ENCODE results near the gene CPE. TPM values are rescaled to one million over a fixed set of nuclear protein-coding genes. Genes with fewer than 3 reads are reported as not detected.
A peak's percentile ranks its signal among the peaks of the same experiment; 100 is the strongest.

The CPE gene
- total and polyA plus RNA-seq, 2 experiments from 2014 or later: 53.9 to 77.9 TPM

DNA sequence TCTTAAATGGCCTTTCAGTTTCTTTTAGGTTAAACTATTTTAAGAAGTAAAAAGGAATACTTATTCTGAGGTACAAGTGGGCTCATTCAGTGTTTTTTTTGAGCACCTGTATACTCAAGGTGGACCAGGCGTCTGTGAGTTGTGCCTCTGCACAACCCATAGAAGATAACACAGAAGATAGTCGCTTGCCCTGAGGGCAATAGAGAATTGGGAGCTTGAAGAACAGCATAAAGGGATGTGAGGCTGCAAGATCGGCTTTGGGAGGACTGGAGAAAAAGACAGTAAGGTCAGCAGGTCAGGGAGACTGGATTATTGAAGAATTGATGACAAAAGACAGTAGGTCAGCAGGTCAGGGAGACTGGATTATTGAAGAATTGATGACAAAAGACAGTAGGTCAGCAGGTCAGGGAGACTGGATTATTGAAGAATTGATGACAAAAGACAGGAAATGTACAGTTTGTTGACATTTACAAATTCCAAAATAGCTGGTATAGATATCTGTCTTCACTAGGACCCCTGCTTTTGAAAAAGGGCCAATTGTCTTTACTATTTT, 3.1 kb downstream of the CPE start:
- H3K9ac ChIP-seq: no peak overlapping the region
- H3K36me3 ChIP-seq (ENCODE audit: low read depth): no peaks in the 10 kb centered on the region
- 89 to 95% methylated on average over 3 of the region's 3 CpGs for WGBS, 2 experiments (ENCODE audit: low coverage in 1 of 2, low lambda C conversion rate in 2 of 2, missing lambda C conversion rate in 2 of 2)
- no peak overlapping the region for H2AFZ ChIP-seq
- H3K79me2 ChIP-seq (ENCODE audit: insufficient read depth): no peaks in the 10 kb centered on the region
- H4K20me1 ChIP-seq (ENCODE audit: insufficient read depth): no peaks in the 10 kb centered on the region
- H3K4me1 ChIP-seq (ENCODE audit: insufficient read depth): 0 out of 2 replicates have a peak, but pooled peaks cover 9% of the 10 kb centered on the region
- no peaks in the 10 kb centered on the region for H3K9me3 ChIP-seq (ENCODE audit: low read depth)
- DNase-seq: no peak
- H3K27me3 ChIP-seq (replicated peaks; ENCODE audit: insufficient read depth): no peaks in the 10 kb centered on the region
- H3K27ac ChIP-seq: no peak overlapping the region
- no peak overlapping the region for H3K4me3 ChIP-seq
- no peaks in the 10 kb centered on the region for H3K9me2 ChIP-seq (ENCODE audit: insufficient read depth)
- H3F3A ChIP-seq (ENCODE audit: insufficient read depth): no peaks in the 10 kb centered on the region; the same call in 1 of the 2 replicates
- TF ChIP-seq EZH2 (IDR thresholded peaks at IDR 0.05; ENCODE audit: insufficient read depth, poor library complexity, severe bottlenecking): no peak
- TF ChIP-seq EZH2phosphoT487 (IDR thresholded peaks at IDR 0.05; ENCODE audit: insufficient read depth, low read depth): no peak
- H3K4me2 ChIP-seq (ENCODE audit: unreplicated experiment): no peak overlapping the region
- in situ Hi-C loops (cut with MboI): no loop called here

- no peaks in the 10 kb centered on the region for H3K36me3 ChIP-seq (ENCODE audit: low read depth)
- H3K9me2 ChIP-seq (ENCODE audit: insufficient read depth): no peaks in the 10 kb centered on the region
- H4K20me1 ChIP-seq (ENCODE audit: insufficient read depth): no peaks in the 10 kb centered on the region
- TF ChIP-seq EZH2 (IDR thresholded peaks at IDR 0.05; ENCODE audit: insufficient read depth, poor library complexity, severe bottlenecking) (no peak), EZH2phosphoT487 (IDR thresholded peaks at IDR 0.05; ENCODE audit: insufficient read depth, low read depth) (no peak)
- no peak overlapping the region for H3K4me3 ChIP-seq
- H3K79me2 ChIP-seq (ENCODE audit: insufficient read depth): no peaks in the 10 kb centered on the region
- WGBS, 2 experiments (ENCODE audit: low coverage in 1 of 2, low lambda C conversion rate in 2 of 2, missing lambda C conversion rate in 2 of 2): 85 to 91% methylated on average over 1 of the region's 1 CpG
- H3K9me3 ChIP-seq (ENCODE audit: low read depth): no peaks in the 10 kb centered on the region
- H3K4me1 ChIP-seq (ENCODE audit: insufficient read depth): 0 out of 2 replicates have a peak, but pooled peaks cover 9% of the 10 kb centered on the region
- H3K4me2 ChIP-seq (ENCODE audit: unreplicated experiment): no peak overlapping the region
- no peak overlapping the region for H2AFZ ChIP-seq
- no peak for DNase-seq
- H3K9ac ChIP-seq: no peak overlapping the region
- in situ Hi-C loops (cut with MboI): no loop called here
- H3F3A ChIP-seq (ENCODE audit: insufficient read depth): no peaks in the 10 kb centered on the region; the same call in 1 of the 2 replicates
- no peaks in the 10 kb centered on the region for H3K27me3 ChIP-seq (replicated peaks; ENCODE audit: insufficient read depth)
- no peak overlapping the region for H3K27ac ChIP-seq
Measured at GRCh38 chr4:165382640-165383039, 3.8 kb downstream of the CPE start.

DNA sequence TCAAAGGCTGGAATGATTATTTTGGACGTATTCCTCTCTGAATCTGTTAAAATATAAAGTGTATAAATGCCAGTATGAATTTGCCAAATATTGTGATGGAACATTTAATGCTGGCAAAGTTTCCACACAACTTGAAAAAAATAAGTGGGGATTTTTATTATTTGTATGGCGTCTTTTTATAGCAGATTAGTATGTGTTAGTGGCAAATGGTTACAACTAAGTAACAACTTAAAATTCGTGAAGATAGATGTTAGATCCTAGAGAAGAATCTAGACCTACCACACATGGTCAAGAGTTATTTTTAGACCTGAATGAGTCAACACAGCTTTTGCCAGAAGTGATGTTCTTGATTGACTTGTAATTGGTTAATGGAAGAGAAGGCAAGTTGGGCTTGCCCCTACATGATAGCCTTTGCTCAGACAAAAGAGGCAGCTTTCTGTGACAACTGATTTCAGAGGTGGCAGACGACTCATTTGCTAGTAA, 4.8 kb downstream of the CPE start:
- Histone ChIP-seq H3K9me3 (ENCODE audit: low read depth) (no peaks in the 10 kb centered on the region), H2AFZ (no peak overlapping the region), H3K4me2 (ENCODE audit: unreplicated experiment) (no peak overlapping the region), H3K27me3 (replicated peaks; ENCODE audit: insufficient read depth) (no peaks in the 10 kb centered on the region), H3K9ac (no peak overlapping the region), H3F3A (ENCODE audit: insufficient read depth) (no peaks in the 10 kb centered on the region; the same call in 1 of the 2 replicates), H3K4me3 (no peak overlapping the region), H3K4me1 (ENCODE audit: insufficient read depth) (0 out of 2 replicates have a peak, but pooled peaks cover 5% of the 10 kb centered on the region), H3K79me2 (ENCODE audit: insufficient read depth) (no peaks in the 10 kb centered on the region), H4K20me1 (ENCODE audit: insufficient read depth) (no peaks in the 10 kb centered on the region), H3K9me2 (ENCODE audit: insufficient read depth) (no peaks in the 10 kb centered on the region), H3K36me3 (ENCODE audit: low read depth) (no peaks in the 10 kb centered on the region), H3K27ac (no peak overlapping the region)
- 18 to 25% methylated on average over 4 of the region's 4 CpGs for WGBS, 2 experiments (ENCODE audit: low coverage in 1 of 2, low lambda C conversion rate in 2 of 2, missing lambda C conversion rate in 2 of 2)
- DNase-seq: peak; percentile 43
- in situ Hi-C loops (cut with MboI): no loop called here
- TF ChIP-seq EZH2 (IDR thresholded peaks at IDR 0.05; ENCODE audit: insufficient read depth, poor library complexity, severe bottlenecking) (no peak), EZH2phosphoT487 (IDR thresholded peaks at IDR 0.05; ENCODE audit: insufficient read depth, low read depth) (no peak)

DNA sequence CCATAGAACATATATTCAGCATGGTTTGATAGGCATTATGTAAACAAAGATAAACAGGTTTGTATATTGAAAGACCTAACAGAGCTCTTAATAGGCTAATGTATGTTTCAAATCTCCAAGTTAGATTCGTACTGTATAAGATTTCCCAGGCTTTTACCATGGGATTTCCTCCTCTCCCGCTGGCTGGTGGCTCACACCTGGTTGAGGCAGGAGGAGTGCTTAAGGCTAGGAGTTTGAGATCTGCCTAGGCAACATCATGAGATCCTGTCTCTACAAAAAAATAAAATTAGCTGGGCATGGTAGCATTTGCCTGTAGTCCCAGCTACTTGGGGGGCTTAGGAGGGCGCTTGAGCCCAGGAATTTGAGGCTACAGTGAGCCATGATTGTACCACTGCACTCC, 5.4 kb downstream of the CPE start:
- Histone ChIP-seq H3K36me3 (ENCODE audit: low read depth) (no peaks in the 10 kb centered on the region), H3K4me1 (ENCODE audit: insufficient read depth) (0 out of 2 replicates have a peak, but pooled peaks cover 5% of the 10 kb centered on the region), H3K9me2 (ENCODE audit: insufficient read depth) (no peaks in the 10 kb centered on the region), H3K4me3 (no peak overlapping the region), H3K9me3 (ENCODE audit: low read depth) (no peaks in the 10 kb centered on the region), H3K9ac (no peak overlapping the region), H3F3A (ENCODE audit: insufficient read depth) (no peaks in the 10 kb centered on the region; the same call in 1 of the 2 replicates), H3K4me2 (ENCODE audit: unreplicated experiment) (no peak overlapping the region), H3K79me2 (ENCODE audit: insufficient read depth) (no peaks in the 10 kb centered on the region), H4K20me1 (ENCODE audit: insufficient read depth) (no peaks in the 10 kb centered on the region), H3K27me3 (replicated peaks; ENCODE audit: insufficient read depth) (no peaks in the 10 kb centered on the region), H3K27ac (no peak overlapping the region), H2AFZ (no peak overlapping the region)
- 97 to 99% methylated on average over 3 of the region's 3 CpGs for WGBS, 2 experiments (ENCODE audit: low coverage in 1 of 2, low lambda C conversion rate in 2 of 2, missing lambda C conversion rate in 2 of 2)
- TF ChIP-seq EZH2 (IDR thresholded peaks at IDR 0.05; ENCODE audit: insufficient read depth, poor library complexity, severe bottlenecking): no peak
- TF ChIP-seq EZH2phosphoT487 (IDR thresholded peaks at IDR 0.05; ENCODE audit: insufficient read depth, low read depth): no peak
- in situ Hi-C loops (cut with MboI): no loop called here
- DNase-seq: no peak

Data from GM23248 (cell line).